ENCODE measurements around the gene PRPF4. TPM values are rescaled to one million over a fixed set of nuclear protein-coding genes. Genes with fewer than 3 reads are reported as not detected.
"Not testable (repeated sequence)": the region's sequence is repeated elsewhere in the genome, so short reads cannot be mapped to it uniquely, and the experiment has no call there.

PRPF4 gene
- total RNA-seq, 2 donors from 2014 or later, result 35.7 to 36.0 TPM

GRCh38 chr9:113247640-113248039 lies 27.8 kb upstream of the PRPF4 start:
- H3K4me3 Mint-ChIP-seq, result no peak overlapping the region
- H3K4me3 ChIP-seq (ENCODE audit: low read length), result no peak overlapping the region
- no peak for TF ChIP-seq CTCF (conservative IDR thresholded peaks at IDR 0.05)
- no peak overlapping the region for H3K27ac ChIP-seq (ENCODE audit: low read depth, low read length)
- no peaks in the 10 kb centered on the region for H3K27me3 ChIP-seq (ENCODE audit: control insufficient read depth, insufficient read depth, low read length, poor library complexity, severe bottlenecking)
- H3K27me3 Mint-ChIP-seq (ENCODE audit: insufficient read depth), result no peaks in the 10 kb centered on the region
- H3K27ac Mint-ChIP-seq, result no peak overlapping the region
- no peak for DNase-seq
- H3K4me1 Mint-ChIP-seq, result no peaks in the 10 kb centered on the region
- H3K4me1 ChIP-seq (ENCODE audit: control insufficient read depth, insufficient read depth, low read length), result no peaks in the 10 kb centered on the region
- H3K36me3 ChIP-seq (ENCODE audit: control insufficient read depth, insufficient read depth, low read length), result no peaks in the 10 kb centered on the region
- H3K9me3 Mint-ChIP-seq, result peaks cover 13% of the 10 kb centered on the region
- H3K9ac ChIP-seq (ENCODE audit: extremely low read depth, low read length, poor library complexity, severe bottlenecking), result no peak overlapping the region
- peaks cover 12% of the 10 kb centered on the region for H3K36me3 Mint-ChIP-seq (ENCODE audit: low read depth)
- no peaks in the 10 kb centered on the region for H3K9me3 ChIP-seq (ENCODE audit: control insufficient read depth, low read length)

GRCh38 chr9:113249661-113250060 lies 25.8 kb upstream of the PRPF4 start:
- H3K4me3 Mint-ChIP-seq, H3K4me1 Mint-ChIP-seq: not testable (repeated sequence)
- WGBS, 2 experiments (ENCODE audit: insufficient coverage in 1 of 2, insufficient read length in 1 of 2), result no CpG with 5 or more reads among the region's 2 CpGs

GRCh38 chr9:113250807-113251206 lies 24.7 kb upstream of the PRPF4 start:
- no peak for TF ChIP-seq CTCF (conservative IDR thresholded peaks at IDR 0.05)
- Mint-ChIP-seq H3K9me3 (peaks cover 13% of the 10 kb centered on the region), H3K36me3 (ENCODE audit: low read depth) (peaks cover 12% of the 10 kb centered on the region), H3K4me1 (no peaks in the 10 kb centered on the region), H3K27me3 (ENCODE audit: insufficient read depth) (no peaks in the 10 kb centered on the region), H3K4me3 (no peak overlapping the region), H3K27ac (no peak overlapping the region)
- Histone ChIP-seq H3K36me3 (ENCODE audit: control insufficient read depth, insufficient read depth, low read length) (no peaks in the 10 kb centered on the region), H3K4me3 (ENCODE audit: low read length) (no peak overlapping the region), H3K27ac (ENCODE audit: low read depth, low read length) (no peak overlapping the region), H3K9ac (ENCODE audit: extremely low read depth, low read length, poor library complexity, severe bottlenecking) (no peak overlapping the region), H3K4me1 (ENCODE audit: control insufficient read depth, insufficient read depth, low read length) (no peaks in the 10 kb centered on the region), H3K9me3 (ENCODE audit: control insufficient read depth, low read length) (no peaks in the 10 kb centered on the region), H3K27me3 (ENCODE audit: control insufficient read depth, insufficient read depth, low read length, poor library complexity, severe bottlenecking) (no peaks in the 10 kb centered on the region)
- DNase-seq, result no peak
- 88 to 92% methylated on average over 2 of the region's 2 CpGs for WGBS, 2 experiments (ENCODE audit: insufficient coverage in 1 of 2, insufficient read length in 1 of 2)

More at GRCh38 chr9:113249661-113250060, 25.8 kb upstream of the PRPF4 start:
- H3K9me3 Mint-ChIP-seq, result peaks cover 13% of the 10 kb centered on the region
- not testable (repeated sequence) for H3K36me3 ChIP-seq (ENCODE audit: control insufficient read depth, insufficient read depth, low read length); H3K27ac ChIP-seq (ENCODE audit: low read depth, low read length); H3K4me1 ChIP-seq (ENCODE audit: control insufficient read depth, insufficient read depth, low read length); H3K4me3 ChIP-seq (ENCODE audit: low read length); H3K9me3 ChIP-seq (ENCODE audit: control insufficient read depth, low read length); H3K27me3 ChIP-seq (ENCODE audit: control insufficient read depth, insufficient read depth, low read length, poor library complexity, severe bottlenecking); H3K27ac Mint-ChIP-seq; DNase-seq; H3K27me3 Mint-ChIP-seq (ENCODE audit: insufficient read depth); H3K9ac ChIP-seq (ENCODE audit: extremely low read depth, low read length, poor library complexity, severe bottlenecking)
- peaks cover 12% of the 10 kb centered on the region for H3K36me3 Mint-ChIP-seq (ENCODE audit: low read depth)

- 94 to 100% methylated on average over 1 of the region's 1 CpG for WGBS, 2 experiments (ENCODE audit: insufficient coverage in 1 of 2, insufficient read length in 1 of 2)
- H3K9ac ChIP-seq (ENCODE audit: extremely low read depth, low read length, poor library complexity, severe bottlenecking), result no peak overlapping the region
- H3K4me3 Mint-ChIP-seq, result no peak overlapping the region
- H3K4me1 ChIP-seq (ENCODE audit: control insufficient read depth, insufficient read depth, low read length), result no peaks in the 10 kb centered on the region
- no peaks in the 10 kb centered on the region for H3K9me3 ChIP-seq (ENCODE audit: control insufficient read depth, low read length)
- H3K9me3 Mint-ChIP-seq, result peaks cover 3% of the 10 kb centered on the region
- H3K27me3 ChIP-seq (ENCODE audit: control insufficient read depth, insufficient read depth, low read length, poor library complexity, severe bottlenecking), result no peaks in the 10 kb centered on the region
- H3K27me3 Mint-ChIP-seq (ENCODE audit: insufficient read depth), result no peaks in the 10 kb centered on the region
- peaks cover 20% of the 10 kb centered on the region for H3K36me3 Mint-ChIP-seq (ENCODE audit: low read depth)
- TF ChIP-seq CTCF (conservative IDR thresholded peaks at IDR 0.05), result no peak
- peaks cover 7% of the 10 kb centered on the region for H3K4me1 Mint-ChIP-seq
- peaks cover 22% of the 10 kb centered on the region for H3K36me3 ChIP-seq (ENCODE audit: control insufficient read depth, insufficient read depth, low read length)
- DNase-seq, result no peak
- no peak overlapping the region for H3K4me3 ChIP-seq (ENCODE audit: low read length)
- H3K27ac Mint-ChIP-seq, result no peak overlapping the region
- no peak overlapping the region for H3K27ac ChIP-seq (ENCODE audit: low read depth, low read length)
These were observed 20.5 kb upstream of the PRPF4 start for GRCh38 chr9:113254991-113255390.
